Neural progenitor cell (in vitro differentiated cells): ENCODE data around the gene CUL1.

Experiments
- CTCF ChIP-seq: fragments of 200-600 bp; sonication (generic); IDR thresholded peaks from 2 replicates; pipeline ENCODE4 v1.5.1; 2017; ENCODE audit warnings: antibody characterized with exemption, mild to moderate bottlenecking
- EZH2phosphoT487 ChIP-seq: fragments of 200-600 bp; sonication (generic); IDR thresholded peaks from 2 replicates; pipeline ENCODE4 v1.6.1; 2017; ENCODE audit warnings: antibody characterized with exemption

- TF ChIP-seq CTCF: no peak
- TF ChIP-seq EZH2phosphoT487: no peak
These were observed 7.7 kb downstream of the CUL1 start for GRCh38 chr7:148706368-148706767.
